HPDE6-E6E7 (cell line): ENCODE data around the gene GMPR.

Source experiments
- DNase-seq: peaks from one replicate; pipeline ENCODE4 v3.0.0; 2011; ENCODE audit warnings: missing footprints; ENCODE audit errors: extremely low spot score

The GMPR gene

GRCh38 chr6:16302721-16303552, 64.5 kb downstream of the GMPR start:
- DNase-seq, result no peak

DNA sequence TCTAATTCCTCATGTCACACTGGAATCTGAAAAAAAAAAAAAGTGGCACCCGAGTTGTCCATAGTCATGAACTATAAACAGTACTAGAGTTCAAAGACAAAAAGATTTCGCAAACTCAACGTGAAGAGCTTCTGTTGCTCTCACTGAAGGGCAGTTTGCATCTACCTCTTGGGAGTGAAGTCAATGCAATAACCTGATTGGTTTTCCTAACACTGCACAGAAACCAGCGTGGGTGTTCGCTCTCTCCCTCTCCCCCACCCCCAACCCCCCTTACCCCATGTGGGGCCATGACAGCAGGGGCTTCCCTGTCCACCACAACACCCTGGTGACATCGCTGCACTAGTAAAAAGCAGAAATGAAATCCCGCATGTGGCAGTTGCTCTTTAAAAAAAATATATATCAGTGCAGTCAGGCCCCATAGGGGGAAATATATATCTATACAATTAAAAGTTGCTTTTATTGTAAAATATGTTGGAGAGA, 66.9 kb downstream of the GMPR start:
- DNase-seq, result no peak

GRCh38 chr6:16305788-16306187, 67.4 kb downstream of the GMPR start:
- no peak for DNase-seq

DNA sequence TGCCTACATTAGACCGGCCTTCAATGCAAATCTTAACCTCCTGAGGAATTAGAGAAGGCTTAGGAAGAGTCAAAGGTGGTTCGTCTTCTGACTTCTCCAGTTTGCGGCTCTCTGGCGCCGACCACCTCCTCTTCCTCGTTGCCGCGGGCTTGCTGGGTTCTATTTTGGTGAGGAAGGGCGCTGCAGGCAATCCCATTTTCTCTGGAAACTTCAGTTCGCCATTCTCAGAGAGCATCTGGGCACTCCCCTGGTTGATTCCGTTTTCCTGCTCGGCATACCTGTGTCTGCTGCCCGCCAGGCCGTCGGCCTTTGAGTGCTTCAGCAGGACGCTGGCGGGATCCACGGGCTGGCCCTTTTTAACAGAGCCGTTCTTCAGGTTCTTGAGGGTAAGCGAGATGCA, 67.9 kb downstream of the GMPR start:
- DNase-seq, result no peak

DNA sequence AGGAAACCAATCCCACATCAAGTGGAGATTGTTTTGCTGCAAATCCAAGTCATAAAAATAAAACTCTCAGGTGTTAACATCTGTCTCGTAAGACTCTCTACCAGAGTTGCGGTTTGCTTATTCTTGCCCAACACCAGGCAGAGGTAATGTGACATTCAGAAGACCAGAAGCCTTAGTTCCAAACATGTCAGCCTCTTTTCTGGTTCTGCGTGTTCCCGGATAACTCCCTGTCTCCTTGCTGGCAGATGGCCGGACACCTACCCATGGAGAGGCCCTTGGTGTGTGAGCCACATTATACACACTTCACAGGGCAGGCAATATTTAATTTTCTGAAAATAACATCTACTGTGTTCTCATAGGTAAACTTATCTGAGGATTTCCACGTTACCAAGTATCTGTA, 73.4 kb downstream of the GMPR start:
- DNase-seq, result no peak

- DNase-seq, result no peak
These were observed 75.3 kb downstream of the GMPR start for GRCh38 chr6:16313732-16314131.

- no peak for DNase-seq
These were observed 75.9 kb downstream of the GMPR start for GRCh38 chr6:16314296-16314695.

DNA sequence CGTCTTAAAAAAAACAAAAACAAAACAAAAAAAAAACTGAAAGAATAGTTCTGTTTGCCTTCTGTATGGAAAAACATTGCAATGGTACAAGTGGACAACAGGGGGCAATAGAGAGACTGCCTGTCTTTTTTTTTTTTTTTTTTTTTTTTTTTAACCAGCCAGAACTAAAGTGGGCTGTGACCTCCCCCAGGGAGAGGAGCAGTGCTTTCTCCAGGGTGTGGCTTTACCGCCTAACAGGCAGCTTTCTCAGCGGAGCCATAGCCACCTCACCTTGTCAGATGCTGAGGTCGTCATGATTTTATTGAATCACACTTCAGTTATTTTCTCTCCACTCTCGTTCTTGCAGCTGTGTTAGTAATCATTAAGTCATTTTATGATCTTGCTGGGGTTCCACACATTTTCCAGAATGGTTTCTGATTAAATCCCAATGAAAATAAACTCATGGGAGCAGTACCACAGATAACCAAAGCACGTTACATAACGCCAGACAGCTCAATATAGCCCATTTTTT, 78.4 kb downstream of the GMPR start:
- no peak for DNase-seq

- no peak for DNase-seq
These were observed 80.2 kb downstream of the GMPR start for GRCh38 chr6:16318538-16318937.

GRCh38 chr6:16318953-16319720, 80.8 kb downstream of the GMPR start:
- no peak for DNase-seq

GRCh38 chr6:16319813-16320532, 81.6 kb downstream of the GMPR start:
- DNase-seq, result peak; percentile 71

DNA sequence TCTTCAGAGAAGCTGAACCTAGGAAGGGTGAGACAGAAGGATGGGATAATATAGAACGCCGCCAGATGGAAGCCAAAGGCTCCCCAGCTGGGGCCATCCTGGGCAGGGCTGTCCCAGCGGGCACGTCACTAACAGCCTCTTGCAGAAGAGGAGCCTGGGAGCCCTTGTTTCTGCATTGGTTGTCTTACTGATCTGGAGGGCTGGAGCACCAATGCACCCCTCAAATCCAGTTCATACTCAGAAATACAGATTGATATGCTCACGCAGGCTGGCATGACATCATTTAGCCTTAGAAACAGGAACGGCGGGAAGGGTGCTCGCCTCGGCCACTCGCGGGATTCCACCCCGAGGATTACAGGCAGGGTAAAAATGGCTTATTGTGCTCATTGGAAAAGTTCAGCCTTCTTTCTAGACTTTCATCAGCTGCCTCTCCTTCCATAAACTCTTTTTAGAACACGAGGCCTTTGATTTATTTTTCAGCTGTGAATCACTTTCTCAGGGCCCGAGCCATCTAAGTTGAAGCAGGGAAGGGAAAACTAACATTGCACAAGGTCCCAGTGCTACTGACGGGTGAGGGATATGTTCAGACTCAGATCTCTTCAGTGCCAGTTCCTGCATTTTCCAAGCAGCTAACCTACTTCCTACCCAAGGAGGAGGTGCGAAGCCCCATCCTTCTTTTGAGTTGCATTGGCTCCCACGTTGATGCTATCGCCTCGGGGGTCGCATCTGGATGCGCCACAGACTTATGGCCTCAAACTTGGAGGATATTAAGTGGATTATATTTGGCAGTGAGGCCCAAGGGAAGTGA, 82.3 kb downstream of the GMPR start:
- no peak for DNase-seq

- DNase-seq, result no peak
These were observed 82.9 kb downstream of the GMPR start for GRCh38 chr6:16321341-16321710.

GRCh38 chr6:16321826-16322225, 83.4 kb downstream of the GMPR start:
- DNase-seq, result no peak

DNA sequence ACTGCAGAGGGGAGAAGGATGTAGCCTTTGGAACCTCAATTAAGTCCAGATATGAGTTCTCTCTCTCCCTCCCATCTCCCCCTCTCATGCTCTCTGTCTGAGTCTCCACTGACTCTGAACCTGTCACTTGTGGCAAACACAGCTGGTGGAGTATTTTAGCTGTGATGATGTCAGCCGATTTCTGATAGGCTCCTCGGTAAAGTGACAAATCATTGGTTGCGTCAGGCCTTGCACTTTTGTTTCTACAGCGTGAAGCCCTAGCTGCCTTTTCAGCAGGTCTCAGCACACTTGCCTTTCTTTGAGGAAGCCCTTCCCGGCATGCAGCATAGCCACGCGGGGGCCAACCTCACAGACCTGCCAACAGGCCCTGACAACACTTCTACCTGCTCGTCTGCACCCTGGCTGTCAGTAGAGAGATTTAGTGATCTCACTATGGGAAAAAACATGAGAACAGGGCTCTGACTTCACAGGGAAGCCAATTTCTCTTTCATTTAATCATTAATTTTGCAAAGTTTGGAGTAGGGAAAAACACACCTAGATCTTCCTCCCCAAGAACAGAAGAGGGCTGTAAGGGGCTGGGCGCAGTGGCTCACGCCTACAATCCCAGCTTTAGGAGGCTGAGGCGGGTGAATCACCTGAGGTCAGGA, 84.4 kb downstream of the GMPR start:
- peak; percentile 38 for DNase-seq

DNA sequence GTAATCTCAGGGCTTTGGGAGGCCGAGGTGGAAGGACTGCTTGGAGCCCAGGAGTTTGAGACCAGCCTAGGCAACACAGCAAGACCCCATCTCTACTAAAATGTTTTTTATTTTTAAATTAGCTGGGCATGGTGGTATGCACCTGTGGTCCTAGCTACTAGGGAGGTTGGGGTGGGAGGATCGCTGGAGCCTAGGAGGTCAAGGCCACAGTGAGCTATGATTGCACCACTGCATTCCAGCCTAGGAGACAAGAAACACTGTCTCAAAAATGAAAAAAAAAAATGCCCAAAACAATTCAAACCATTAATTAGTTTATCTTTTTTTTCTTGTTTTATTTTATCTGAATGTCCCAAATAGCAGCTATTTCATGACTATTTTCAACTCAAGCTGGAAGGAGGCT, 85.8 kb downstream of the GMPR start:
- DNase-seq, result no peak

GRCh38 chr6:16324606-16325225, 86.3 kb downstream of the GMPR start:
- no peak for DNase-seq

DNA sequence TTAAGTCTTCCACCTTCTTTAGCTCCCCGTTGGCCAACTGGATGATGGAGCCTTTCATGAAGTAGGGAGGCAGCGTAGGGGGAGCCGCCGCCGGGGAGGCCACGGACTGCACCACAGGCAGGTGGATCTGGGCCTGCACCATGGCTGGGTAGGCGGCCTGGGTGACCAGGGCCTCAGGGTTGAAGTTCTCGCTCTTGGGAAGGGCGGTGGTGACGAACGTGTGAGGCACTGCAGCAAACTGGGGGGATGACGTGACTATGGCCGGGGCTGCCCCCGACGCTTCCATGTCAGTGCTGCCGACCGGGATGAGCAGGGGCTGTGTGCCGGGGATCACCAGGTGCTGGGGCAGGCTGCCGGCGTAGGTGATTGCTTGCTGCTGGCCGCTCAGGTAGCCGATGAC, 88.1 kb downstream of the GMPR start:
- no peak for DNase-seq

- DNase-seq, result no peak
These were observed 88.8 kb downstream of the GMPR start for GRCh38 chr6:16326971-16327776.
